T-cell (primary cell): ENCODE data around the gene LMTK3. TPM values are rescaled to one million over a fixed set of nuclear protein-coding genes. Genes with fewer than 3 reads are reported as not detected.
A peak's percentile ranks its signal among the peaks of the same experiment; 100 is the strongest.

ENCODE experiments used
- ATAC-seq, 4 experiments: fragments of 200-7000 bp in 3 of 4; fragments of 150-1000 bp in 1 of 4; cut with Tn5 transposase; replicated peaks in 1 of 4; 1 replicate in 3 of 4; 2 replicates in 1 of 4; pipeline ENCODE4 v1.10.0; 2021; ENCODE audit warnings: moderate library complexity in 3 of 4, mild to moderate bottlenecking in 2 of 4, moderate number of reproducible peaks in 1 of 4
- CTCF ChIA-PET, 2 donors: fragments of 300-600 bp; sonication (Branson Sonifier 250); formaldehyde crosslinking; loops; one replicate each; lab custom pipeline; 2022; ENCODE audit warnings: antibody characterized with exemption in 2 of 2; lab: Charles Lee
- POLR2A ChIA-PET, 2 donors: fragments of 300-600 bp; sonication (Branson Sonifier 250); formaldehyde crosslinking; loops; one replicate each; lab custom pipeline; 2022; ENCODE audit warnings: antibody characterized with exemption in 2 of 2; lab: Charles Lee
- DNase-seq, 35 experiments: peaks; one replicate each; pipeline versions ENCODE4 v3.0.0 to v3.0.0-alpha.2; 2013 to 2023
- H3K27ac ChIP-seq: one replicate; pipeline ENCODE4 v1.5.1; 2013; ENCODE audit warnings: low read length
- H3K27me3 ChIP-seq, 2 experiments: replicated peaks in 1 of 2; 1 replicate in 1 of 2; 2 replicates in 1 of 2; pipeline versions ENCODE4 v1.6.1 to v1.7.0; 2013; ENCODE audit warnings: low read length in 1 of 2, mixed read lengths in 1 of 2; ENCODE audit not compliant: control insufficient read depth in 2 of 2, insufficient read depth in 2 of 2; ENCODE audit errors: extremely low read depth in 1 of 2
- H3K36me3 ChIP-seq, 2 donors: 1 replicate in 1 of 2; 2 replicates in 1 of 2; pipeline versions ENCODE4 v1.6.1 to v1.7.0; 2013; ENCODE audit warnings: low read length in 1 of 2; ENCODE audit not compliant: control insufficient read depth in 2 of 2, insufficient read depth in 1 of 2; ENCODE audit errors: extremely low read depth in 1 of 2
- H3K4me1 ChIP-seq, 2 experiments: 1 replicate in 1 of 2; 2 replicates in 1 of 2; pipeline versions ENCODE4 v1.6.1 to v1.7.0; 2013; ENCODE audit warnings: low read length in 2 of 2, mixed read lengths in 1 of 2; ENCODE audit not compliant: insufficient read depth in 2 of 2, control insufficient read depth in 1 of 2; ENCODE audit errors: extremely low read depth in 1 of 2
- H3K4me3 ChIP-seq, 2 donors: 1 replicate in 1 of 2; 2 replicates in 1 of 2; pipeline versions ENCODE4 v1.5.1 to v1.7.0; 2013; ENCODE audit warnings: mild to moderate bottlenecking in 2 of 2, low read length in 1 of 2, moderate library complexity in 1 of 2; ENCODE audit not compliant: control insufficient read depth in 1 of 2; ENCODE audit errors: extremely low read depth in 1 of 2
- H3K9me3 ChIP-seq: 2 replicates; pipeline ENCODE4 v1.7.0; 2013
- H3K27ac Mint-ChIP-seq, 2 donors: one replicate each; pipeline ENCODE4 v1.8.0; 2020 to 2021; ENCODE audit warnings: mild to moderate bottlenecking in 2 of 2, mixed read lengths in 2 of 2
- H3K27me3 Mint-ChIP-seq, 2 donors: one replicate each; pipeline ENCODE4 v1.8.0; 2021 to 2022; ENCODE audit warnings: mixed read lengths in 2 of 2
- H3K36me3 Mint-ChIP-seq: one replicate; pipeline ENCODE4 v1.8.0; 2021; ENCODE audit warnings: mixed read lengths
- H3K4me1 Mint-ChIP-seq, 3 donors: one replicate each; pipeline ENCODE4 v1.8.0; 2020 to 2022; ENCODE audit warnings: mixed read lengths in 3 of 3, mild to moderate bottlenecking in 1 of 3
- H3K4me3 Mint-ChIP-seq, 3 donors: one replicate each; pipeline ENCODE4 v1.8.0; 2020 to 2022; ENCODE audit warnings: mild to moderate bottlenecking in 3 of 3, mixed read lengths in 3 of 3, moderate library complexity in 3 of 3
- H3K9me3 Mint-ChIP-seq, 3 donors: one replicate each; pipeline ENCODE4 v1.8.0; 2020 to 2022; ENCODE audit warnings: mixed read lengths in 3 of 3
- WGBS: methylation state at CpG from one replicate; pipeline ENCODE4 v1.1.5; 2013; ENCODE audit warnings: missing lambda C conversion rate; ENCODE audit not compliant: insufficient coverage; 5-methylcytosine and 5-hydroxymethylcytosine counted together
- total RNA-seq, 35 experiments: library from RNA in 6 of 35; stranded (reverse) in 6 of 35; fragments of 120-200 nt in 1 of 35; gene quantifications; one replicate each; pipeline versions ENCODE4 v1.2.1 to v1.2.4 and lab custom pipeline; 2013 to 2026

Gene LMTK3
- total RNA-seq, 5 donors from 2014 or later (not counting 1 experiment from before 2014, with no cell fraction given) = 17.5 to 28.2 (median 23.5) TPM

GRCh38 chr19:48444129-48444935, 67.3 kb downstream of the LMTK3 start:
- CTCF ChIA-PET = interaction anchor here in 1 of 2 donors (0.5 kb wide), 1 partner anchor 179 kb away, joined by 3 read pairs; no protein-coding TSS in a partner anchor
- Histone ChIP-seq H3K27ac (no peak overlapping the region), H3K9me3 (no peaks in the 10 kb centered on the region), H3K4me3 (peak overlapping the region; percentile 46 to 75), H3K36me3 (peaks cover 4 to 22% of the 10 kb centered on the region in 2 donors), H3K27me3 (peaks cover 0 to 34% of the 10 kb centered on the region in 2 experiments), H3K4me1 (peaks cover 13 to 28% of the 10 kb centered on the region in 2 experiments)
- DNase-seq (peak in 1 of 35 experiments; percentile 23), ATAC-seq (no peak)
- Mint-ChIP-seq H3K27ac (peak overlapping the region; percentile 1 to 22), H3K36me3 (peaks cover 18% of the 10 kb centered on the region), H3K4me1 (peaks cover 34 to 46% (median 42%) of the 10 kb centered on the region in 3 donors), H3K9me3 (no peaks in the 10 kb centered on the region), H3K27me3 (peaks cover 17 to 22% of the 10 kb centered on the region in 2 donors), H3K4me3 (peak overlapping the region; percentile 90 to 92 (median 91))
- POLR2A ChIA-PET = interaction anchor here in 1 of 2 donors (0.6 kb wide), 1 partner anchor 17 kb away, joined by 9 read pairs; no protein-coding TSS in a partner anchor
- WGBS = 19% methylated on average over 27 of the region's 38 CpGs

- ChIA-PET CTCF (interaction anchor here (0.6 to 1.0 kb wide), 2 partner anchors 46 to 110 kb away, joined by 3 read pairs; no protein-coding TSS in a partner anchor), POLR2A (no interaction called here)
- H3K36me3 Mint-ChIP-seq = peaks cover 13% of the 10 kb centered on the region
- H3K4me3 ChIP-seq = peak overlapping the region; percentile 25 to 75
- H3K4me3 Mint-ChIP-seq = peak overlapping the region in 2 of 3 donors; percentile 17 to 90
- WGBS = 6% methylated on average over 41 of the region's 45 CpGs
- peaks cover 13 to 28% of the 10 kb centered on the region in 2 experiments for H3K4me1 ChIP-seq
- no peak overlapping the region for H3K27ac ChIP-seq
- peaks cover 17 to 22% of the 10 kb centered on the region in 2 donors for H3K27me3 Mint-ChIP-seq
- H3K9me3 Mint-ChIP-seq = no peaks in the 10 kb centered on the region
- H3K27ac Mint-ChIP-seq = no peak overlapping the region
- H3K9me3 ChIP-seq = no peaks in the 10 kb centered on the region
- ATAC-seq (no peak), DNase-seq (peak in 1 of 35 experiments; percentile 27)
- peaks cover 33 to 44% (median 40%) of the 10 kb centered on the region in 3 donors for H3K4me1 Mint-ChIP-seq
- peaks cover 0 to 37% of the 10 kb centered on the region in 2 experiments for H3K27me3 ChIP-seq
- H3K36me3 ChIP-seq = peaks cover 4 to 17% of the 10 kb centered on the region in 2 donors
These were observed 67.9 kb downstream of the LMTK3 start for GRCh38 chr19:48443731-48444128.

GRCh38 chr19:48443256-48443655, 68.4 kb downstream of the LMTK3 start:
- peaks cover 17 to 22% of the 10 kb centered on the region in 2 donors for H3K27me3 Mint-ChIP-seq
- ChIA-PET POLR2A (no interaction called here), CTCF (interaction anchor here (0.6 to 1.0 kb wide), 2 partner anchors 47 to 109 kb away, joined by 3 read pairs; no protein-coding TSS in a partner anchor)
- no peak overlapping the region for H3K4me3 Mint-ChIP-seq
- Histone ChIP-seq H3K27me3 (peaks cover 0 to 39% of the 10 kb centered on the region in 2 experiments), H3K4me1 (peaks cover 13 to 28% of the 10 kb centered on the region in 2 experiments), H3K9me3 (no peaks in the 10 kb centered on the region), H3K36me3 (peaks cover 2 to 13% of the 10 kb centered on the region in 2 donors), H3K27ac (no peak overlapping the region), H3K4me3 (no peak overlapping the region)
- no peak for ATAC-seq
- no peaks in the 10 kb centered on the region for H3K9me3 Mint-ChIP-seq
- 1% methylated on average over 59 of the region's 60 CpGs for WGBS
- peaks cover 28 to 40% (median 35%) of the 10 kb centered on the region in 3 donors for H3K4me1 Mint-ChIP-seq
- H3K27ac Mint-ChIP-seq = no peak overlapping the region
- peaks cover 8% of the 10 kb centered on the region for H3K36me3 Mint-ChIP-seq
- DNase-seq = peak in 4 of 35 experiments; percentile 6 to 35 (median 16)

- Histone ChIP-seq H3K4me1 (peaks cover 13 to 28% of the 10 kb centered on the region in 2 experiments), H3K9me3 (no peaks in the 10 kb centered on the region), H3K36me3 (peaks cover 0 to 5% of the 10 kb centered on the region in 2 donors), H3K4me3 (no peak overlapping the region), H3K27ac (no peak overlapping the region), H3K27me3 (peaks cover 2 to 39% of the 10 kb centered on the region in 2 experiments)
- WGBS = 37% methylated on average over 89 of the region's 94 CpGs
- no peak for DNase-seq
- no peak for ATAC-seq
- ChIA-PET POLR2A (no interaction called here), CTCF (interaction anchor here in 1 of 2 donors (1.0 kb wide), 1 partner anchor 108 kb away, joined by 3 read pairs; no protein-coding TSS in a partner anchor)
- Mint-ChIP-seq H3K36me3 (peaks cover 2% of the 10 kb centered on the region), H3K27me3 (peaks cover 21 to 27% of the 10 kb centered on the region in 2 donors), H3K4me1 (peaks cover 25 to 34% (median 29%) of the 10 kb centered on the region in 3 donors), H3K27ac (no peak overlapping the region), H3K4me3 (peak overlapping the region; percentile 34 to 70 (median 58)), H3K9me3 (no peaks in the 10 kb centered on the region)
These were observed 69.3 kb downstream of the LMTK3 start for GRCh38 chr19:48442116-48443035.

- H3K9me3 Mint-ChIP-seq = no peaks in the 10 kb centered on the region
- H3K27ac Mint-ChIP-seq = peak overlapping the region in 1 of 2 donors; percentile 28
- ChIA-PET CTCF (interaction anchor here in 1 of 2 donors (0.6 kb wide), 2 partner anchors 20 to 206 kb away, joined by 4 to 6 read pairs; no protein-coding TSS in a partner anchor), POLR2A (no interaction called here)
- 96% methylated on average over 13 of the region's 20 CpGs for WGBS
- H3K27me3 Mint-ChIP-seq = peaks cover 25 to 33% of the 10 kb centered on the region in 2 donors
- no peak for DNase-seq
- H3K4me1 Mint-ChIP-seq = peaks cover 24 to 32% (median 24%) of the 10 kb centered on the region in 3 donors
- ATAC-seq = no peak
- Histone ChIP-seq H3K27ac (no peak overlapping the region), H3K27me3 (peaks cover 2 to 47% of the 10 kb centered on the region in 2 experiments), H3K9me3 (no peaks in the 10 kb centered on the region), H3K36me3 (no peaks in the 10 kb centered on the region), H3K4me1 (peaks cover 11 to 25% of the 10 kb centered on the region in 2 experiments), H3K4me3 (no peak overlapping the region)
- peak overlapping the region; percentile 34 to 70 (median 58) for H3K4me3 Mint-ChIP-seq
- no peaks in the 10 kb centered on the region for H3K36me3 Mint-ChIP-seq
These were observed 70.1 kb downstream of the LMTK3 start for GRCh38 chr19:48441360-48442050.
